PC-3 (cell line): ENCODE data around the gene NACC1. TPM values are rescaled to one million over a fixed set of nuclear protein-coding genes. Genes with fewer than 3 reads are reported as not detected.

Experiments
- ATAC-seq: fragments of 200-7000 bp; cut with Tn5 transposase; 2 replicates; pipeline ENCODE4 v1.9.1; 2020; ENCODE audit warnings: mild to moderate bottlenecking, moderate library complexity
- BruUV-seq: library from RNA; stranded (reverse); fragments of 400-500 nt; replicated peaks from 2 replicates; lab custom pipeline; 2021; lab: Mats Ljungman, UMichigan
- CTCF ChIA-PET: fragments of 300-600 bp; sonication (Branson Sonifier 250); formaldehyde crosslinking; loops from one replicate; lab custom pipeline; 2022; ENCODE audit warnings: antibody characterized with exemption; lab: Charles Lee
- POLR2A ChIA-PET: fragments of 300-600 bp; sonication (Branson Sonifier 250); formaldehyde crosslinking; loops from one replicate; lab custom pipeline; 2022; ENCODE audit warnings: antibody characterized with exemption; ENCODE audit not compliant: unreplicated experiment; lab: Charles Lee
- DNase-seq: peaks from one replicate; pipeline ENCODE4 v3.0.0-alpha.2; 2015
- H2AFZ ChIP-seq: fragments of 300-600 bp; sonication (generic); 2 replicates; pipeline ENCODE4 v1.6.0; 2016; ENCODE audit warnings: antibody characterized with exemption, low read length
- H3F3A ChIP-seq: fragments of 300-600 bp; sonication (generic); one replicate; pipeline ENCODE4 v1.6.0; 2017; ENCODE audit warnings: antibody characterized with exemption, low read length, control low read depth, mild to moderate bottlenecking; ENCODE audit not compliant: unreplicated experiment
- H3K27ac ChIP-seq: fragments of 300-600 bp; sonication (generic); 2 replicates; pipeline ENCODE4 v1.5.1; 2016; ENCODE audit warnings: mild to moderate bottlenecking, low read length
- H3K27me3 ChIP-seq: fragments of 300-600 bp; sonication (generic); 2 replicates; pipeline ENCODE4 v1.6.1; 2016; ENCODE audit warnings: low read length, mixed read lengths
- H3K36me3 ChIP-seq: fragments of 300-600 bp; sonication (generic); 2 replicates; pipeline ENCODE4 v1.6.1; 2016; ENCODE audit warnings: low read depth, mixed run types, low read length, mixed read lengths
- H3K4me1 ChIP-seq: fragments of 300-600 bp; sonication (generic); 2 replicates; pipeline ENCODE4 v1.5.1; 2016; ENCODE audit warnings: low read length; ENCODE audit not compliant: insufficient read depth
- H3K4me2 ChIP-seq: fragments of 300-600 bp; sonication (generic); 2 replicates; pipeline ENCODE4 v1.6.0; 2016; ENCODE audit warnings: low read length
- H3K4me3 ChIP-seq: fragments of 300-600 bp; sonication (generic); 2 replicates; pipeline ENCODE4 v1.5.1; 2016; ENCODE audit warnings: mild to moderate bottlenecking, low read length, mixed read lengths
- H3K79me2 ChIP-seq: fragments of 300-600 bp; sonication (generic); 2 replicates; pipeline ENCODE4 v1.6.1; 2017; ENCODE audit warnings: low read length, mixed read lengths
- H3K9ac ChIP-seq: fragments of 300-600 bp; sonication (generic); 2 replicates; pipeline ENCODE4 v1.6.0; 2016; ENCODE audit warnings: mild to moderate bottlenecking, low read length
- H3K9me2 ChIP-seq: fragments of 300-600 bp; sonication (generic); replicated peaks from 2 replicates; pipeline ENCODE4 v1.6.1; 2016; ENCODE audit warnings: mixed run types, low read length, mixed read lengths
- H3K9me3 ChIP-seq: fragments of 300-600 bp; sonication (generic); 2 replicates; pipeline ENCODE4 v1.6.1; 2016; ENCODE audit warnings: low read length, mixed read lengths
- H4K20me1 ChIP-seq: fragments of 300-600 bp; sonication (generic); 2 replicates; pipeline ENCODE4 v1.6.1; 2016; ENCODE audit warnings: low read length, mixed read lengths
- EZH2 ChIP-seq: fragments of 300-600 bp; sonication (generic); IDR thresholded peaks from one replicate; pipeline ENCODE4 v1.6.1; 2017; ENCODE audit warnings: antibody characterized with exemption, mild to moderate bottlenecking, low read length; ENCODE audit not compliant: unreplicated experiment
- EZH2phosphoT487 ChIP-seq: fragments of 300-600 bp; sonication (generic); IDR thresholded peaks from 2 replicates; pipeline ENCODE4 v1.6.1; 2018; ENCODE audit warnings: mild to moderate bottlenecking, antibody characterized with exemption, low read length, borderline replicate concordance
- intact Hi-C: fragments of 100-400 bp; cut with micrococcal nuclease; formaldehyde crosslinking; loops from 2 replicates; pipeline ENCODE4 v1.9.0; 2023
- total RNA-seq: library from RNA; depleted of rRNA; stranded (reverse); fragments of >200 nt; gene quantifications from 2 replicates; pipeline ENCODE4 v1.2.3, GENCODE V29; 2014
- TF ChIP-seq, protein P1 (sequence below): fragments of 300-600 bp; sonication (generic); conservative IDR thresholded peaks from 2 replicates; pipeline ENCODE4 v1.5.1; 2017; ENCODE audit warnings: antibody characterized with exemption, low read depth, mild to moderate bottlenecking, low read length

The NACC1 gene
- total RNA-seq, 1 experiment from 2014 or later: 266 TPM

DNA sequence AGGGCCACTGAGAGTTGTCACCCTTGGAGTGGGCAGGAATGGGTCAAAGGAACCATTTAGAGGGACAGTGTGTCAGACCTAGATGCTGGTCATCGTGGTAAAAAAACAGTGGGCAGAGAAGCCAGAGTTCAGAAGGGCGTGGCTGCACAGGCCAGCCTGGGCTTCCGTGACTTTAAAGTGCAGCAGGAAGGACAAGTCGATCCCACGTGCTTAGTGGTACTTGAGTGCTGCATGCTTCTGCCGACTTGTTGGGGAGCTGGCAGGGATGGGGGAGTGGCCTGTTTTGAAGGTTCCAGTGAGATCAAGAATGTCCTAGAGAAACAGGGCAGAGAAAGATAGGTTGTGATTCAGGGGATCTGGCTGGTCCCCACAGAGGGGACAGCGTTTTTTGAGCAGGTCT is 32.4 kb upstream of the NACC1 start:
- DNase-seq: no peak
- BruUV-seq: no TSS peak
- no peaks in the 10 kb centered on the region for H3F3A ChIP-seq
- ATAC-seq: no peak
- H3K9me2 ChIP-seq: no peaks in the 10 kb centered on the region
- no peaks in the 10 kb centered on the region for H4K20me1 ChIP-seq
- TF ChIP-seq EZH2 (no peak), EZH2phosphoT487 (no peak)
- TF ChIP-seq, protein P1, sequence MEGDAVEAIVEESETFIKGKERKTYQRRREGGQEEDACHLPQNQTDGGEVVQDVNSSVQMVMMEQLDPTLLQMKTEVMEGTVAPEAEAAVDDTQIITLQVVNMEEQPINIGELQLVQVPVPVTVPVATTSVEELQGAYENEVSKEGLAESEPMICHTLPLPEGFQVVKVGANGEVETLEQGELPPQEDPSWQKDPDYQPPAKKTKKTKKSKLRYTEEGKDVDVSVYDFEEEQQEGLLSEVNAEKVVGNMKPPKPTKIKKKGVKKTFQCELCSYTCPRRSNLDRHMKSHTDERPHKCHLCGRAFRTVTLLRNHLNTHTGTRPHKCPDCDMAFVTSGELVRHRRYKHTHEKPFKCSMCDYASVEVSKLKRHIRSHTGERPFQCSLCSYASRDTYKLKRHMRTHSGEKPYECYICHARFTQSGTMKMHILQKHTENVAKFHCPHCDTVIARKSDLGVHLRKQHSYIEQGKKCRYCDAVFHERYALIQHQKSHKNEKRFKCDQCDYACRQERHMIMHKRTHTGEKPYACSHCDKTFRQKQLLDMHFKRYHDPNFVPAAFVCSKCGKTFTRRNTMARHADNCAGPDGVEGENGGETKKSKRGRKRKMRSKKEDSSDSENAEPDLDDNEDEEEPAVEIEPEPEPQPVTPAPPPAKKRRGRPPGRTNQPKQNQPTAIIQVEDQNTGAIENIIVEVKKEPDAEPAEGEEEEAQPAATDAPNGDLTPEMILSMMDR: no peak
- CTCF ChIA-PET: no interaction called here
- no peaks in the 10 kb centered on the region for H3K79me2 ChIP-seq
- H3K4me3 ChIP-seq: no peak overlapping the region
- H3K4me2 ChIP-seq: no peak overlapping the region
- H3K36me3 ChIP-seq: peaks cover 18% of the 10 kb centered on the region; the same call in 1 of the 2 replicates
- no peaks in the 10 kb centered on the region for H3K4me1 ChIP-seq
- intact Hi-C loops: no loop called here
- H3K9ac ChIP-seq: no peak overlapping the region
- H3K27ac ChIP-seq: no peak overlapping the region
- POLR2A ChIA-PET: no interaction called here
- H2AFZ ChIP-seq: no peak overlapping the region
- no peaks in the 10 kb centered on the region for H3K9me3 ChIP-seq
- H3K27me3 ChIP-seq: no peaks in the 10 kb centered on the region

DNA sequence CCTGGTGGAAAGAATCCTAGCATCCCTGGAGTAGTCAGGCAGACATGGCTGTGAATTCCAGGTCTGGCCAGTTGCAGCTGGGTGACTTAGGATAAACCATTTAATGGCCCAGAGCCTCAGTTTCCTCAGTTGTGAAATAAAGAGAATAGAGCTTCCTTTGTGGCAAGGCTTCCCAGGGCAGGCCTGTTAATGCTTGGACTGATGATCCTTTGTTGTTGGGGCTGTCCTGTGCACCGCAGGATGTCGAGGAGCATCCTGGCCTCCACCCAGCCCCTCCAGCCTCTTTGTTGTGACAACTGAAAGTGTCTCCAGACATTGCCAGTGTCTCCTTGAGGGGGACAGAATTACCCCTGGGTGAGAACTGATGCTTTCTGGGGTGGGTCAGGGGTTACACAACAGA is 31.7 kb upstream of the NACC1 start:
- Histone ChIP-seq H2AFZ (no peak overlapping the region), H3K4me3 (no peak overlapping the region), H3K79me2 (no peaks in the 10 kb centered on the region), H3F3A (no peaks in the 10 kb centered on the region), H3K4me2 (no peak overlapping the region), H4K20me1 (no peaks in the 10 kb centered on the region), H3K9me3 (no peaks in the 10 kb centered on the region), H3K27me3 (no peaks in the 10 kb centered on the region), H3K9me2 (no peaks in the 10 kb centered on the region), H3K27ac (no peak overlapping the region), H3K36me3 (peaks cover 18% of the 10 kb centered on the region; the same call in 1 of the 2 replicates), H3K9ac (no peak overlapping the region), H3K4me1 (no peaks in the 10 kb centered on the region)
- ATAC-seq (no peak), DNase-seq (no peak)
- BruUV-seq: no TSS peak
- intact Hi-C loops: no loop called here
- TF ChIP-seq EZH2phosphoT487 (no peak), EZH2 (no peak)
- TF ChIP-seq, protein P1: no peak
- ChIA-PET POLR2A (no interaction called here), CTCF (no interaction called here)

DNA sequence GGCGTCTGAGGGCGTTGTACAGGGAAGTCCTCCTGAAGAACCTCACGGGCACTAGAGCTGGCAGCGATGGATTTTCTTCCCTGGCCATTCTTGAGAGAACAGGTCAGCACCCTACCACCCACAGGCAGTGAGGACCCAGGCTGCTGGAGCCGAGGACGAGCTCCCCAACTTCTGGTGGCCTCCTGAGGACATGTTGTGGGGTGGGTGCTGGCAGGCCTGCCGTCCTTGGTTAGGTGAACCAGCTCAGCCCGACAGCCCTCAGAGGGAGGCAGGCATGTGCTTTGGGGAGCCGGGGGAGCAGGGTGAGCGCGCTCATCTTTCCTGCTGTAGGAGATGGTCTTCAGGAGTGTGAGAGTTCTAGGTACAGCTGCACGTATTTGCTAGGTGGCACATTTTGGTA is 30.8 kb upstream of the NACC1 start:
- Histone ChIP-seq H3K9ac (no peak overlapping the region), H3K9me3 (no peaks in the 10 kb centered on the region), H3K9me2 (no peaks in the 10 kb centered on the region), H3K4me3 (no peak overlapping the region), H4K20me1 (no peaks in the 10 kb centered on the region), H3K4me2 (no peak overlapping the region), H3K27ac (no peak overlapping the region), H3K27me3 (no peaks in the 10 kb centered on the region), H3F3A (no peaks in the 10 kb centered on the region), H3K4me1 (no peaks in the 10 kb centered on the region), H3K79me2 (no peaks in the 10 kb centered on the region), H3K36me3 (peaks cover 11% of the 10 kb centered on the region; the same call in 1 of the 2 replicates), H2AFZ (no peak overlapping the region)
- CTCF ChIA-PET: no interaction called here
- intact Hi-C loops: no loop called here
- no TSS peak for BruUV-seq
- TF ChIP-seq EZH2phosphoT487: no peak
- TF ChIP-seq, protein P1: no peak
- no peak for TF ChIP-seq EZH2
- ATAC-seq: no peak
- no peak for DNase-seq
- POLR2A ChIA-PET: no interaction called here
